Transverse colon (tissue), 4 donors: ENCODE data around the gene TMEM52. TPM values are rescaled to one million over a fixed set of nuclear protein-coding genes. Genes with fewer than 3 reads are reported as not detected.

Experiments
- DNase-seq: peaks from one replicate; pipeline ENCODE4 v3.0.0-alpha.2; 2019
- H3K27ac ChIP-seq, 4 donors: fragments of 200-600 bp; sonication (generic); 2 replicates each; pipeline ENCODE4 v1.5.1; 2016 to 2018; ENCODE audit warnings: inconsistent platforms in 4 of 4
- H3K27me3 ChIP-seq: fragments of 200-600 bp; sonication (generic); 2 replicates; pipeline ENCODE4 v1.5.1; 2017; ENCODE audit warnings: inconsistent platforms
- H3K36me3 ChIP-seq, 4 donors: fragments of 200-600 bp; sonication (generic); 2 replicates each; pipeline ENCODE4 v1.5.1; 2017 to 2019; ENCODE audit warnings: inconsistent platforms in 4 of 4
- H3K4me1 ChIP-seq, 4 donors: fragments of 200-600 bp; sonication (generic); 2 replicates each; pipeline ENCODE4 v1.5.1; 2017 to 2020; ENCODE audit warnings: inconsistent platforms in 4 of 4
- H3K4me3 ChIP-seq, 4 donors: fragments of 200-600 bp; sonication (generic); 1 replicate in 1 of 4; 2 replicates in 3 of 4; pipeline versions ENCODE4 v1.5.1 to v1.6.1; 2017 to 2019; ENCODE audit warnings: inconsistent platforms in 4 of 4
- H3K9me3 ChIP-seq, 2 donors: fragments of 200-600 bp; sonication (generic); 2 replicates each; pipeline ENCODE4 v1.5.1; 2017 to 2019; ENCODE audit warnings: inconsistent platforms in 2 of 2
- CTCF ChIP-seq, 5 experiments: fragments of 200-600 bp in 3 of 5; fragments of 450-650 bp in 2 of 5; sonication (generic) in 3 of 5; IDR thresholded peaks; 1 replicate in 2 of 5; 2 replicates in 3 of 5; pipeline ENCODE4 v1.5.1; 2016 to 2017; ENCODE audit warnings: antibody characterized with exemption in 5 of 5, inconsistent platforms in 3 of 5, mild to moderate bottlenecking in 2 of 5, moderate library complexity in 1 of 5
- EP300 ChIP-seq: sonication (generic); formaldehyde crosslinking; IDR thresholded peaks from one replicate; pipeline ENCODE4 v1.6.1; 2017; ENCODE audit warnings: antibody characterized with exemption, low read depth
- POLR2A ChIP-seq: fragments of 450-650 bp; IDR thresholded peaks from one replicate; pipeline ENCODE4 v1.6.1; 2016; ENCODE audit warnings: antibody characterized with exemption, mild to moderate bottlenecking, moderate library complexity
- POLR2AphosphoS5 ChIP-seq, 3 donors: sonication (generic); formaldehyde crosslinking; IDR thresholded peaks; one replicate each; pipeline ENCODE4 v1.6.1; 2016; ENCODE audit warnings: antibody characterized with exemption in 3 of 3
- WGBS, 2 donors: methylation state at CpG; one replicate each; pipeline ENCODE4 v1.1.5; 2018; ENCODE audit warnings: low coverage in 1 of 2; 5-methylcytosine and 5-hydroxymethylcytosine counted together
- in situ Hi-C, 4 donors: fragments of 200-750 bp; cut with MboI; loops; one replicate each; pipeline versions ENCODE4 v1.15.0 to v1.15.1; 2017; ENCODE audit warnings: low sequenced_read_pairs in 3 of 4, low pct_ligation_motif_present in 1 of 4, low pct_unique_long_range_greater_than_20kb in 1 of 4
- intact Hi-C: fragments of 100-400 bp; cut with DNase I; formaldehyde crosslinking; loops from one replicate; pipeline ENCODE4 v1.15.1; 2023; ENCODE audit warnings: low total_unique reads
- total RNA-seq, 4 donors: library from RNA; depleted of rRNA; stranded (reverse); fragments of >200 nt; gene quantifications; one replicate each; pipeline ENCODE4 v1.1.0, GENCODE V29; 2016

The TMEM52 gene
- total RNA-seq, 4 donors from 2014 or later = 5.2 to 9.5 (median 5.3) TPM; not detected in 1

GRCh38 chr1:1914971-1915692 is 3.9 kb downstream of the TMEM52 start, which contains the start of gene CALML6:
Gene CALML6, plus strand, starts transcription at chr1:1915260. Its CDS starts 21 bp downstream, at chr1:1915281.
- Histone ChIP-seq H3K9me3 (no peaks in the 10 kb centered on the region), H3K27me3 (no peaks in the 10 kb centered on the region), H3K36me3 (no peaks in the 10 kb centered on the region), H3K27ac (peak within 1 kb of the TSS in 1 of 4 donors; percentile 33), H3K4me3 (no peak within 1 kb of the TSS), H3K4me1 (peaks cover 9 to 27% (median 18%) of the 10 kb centered on the region in 4 donors)
- TF ChIP-seq POLR2A (no peak), CTCF (IDR thresholded peaks at IDR 0.05) (no peak), POLR2AphosphoS5 (IDR thresholded peaks at IDR 0.05) (no peak), EP300 (no peak)
- intact Hi-C loops = no loop called here
- peak; percentile 11 for DNase-seq
- WGBS, 2 donors = 89% methylated on average over 15 of the region's 15 CpGs; no CpG with 5 or more reads in 1 of the 2 donors
- in situ Hi-C loops = no loop called here

- peak; percentile 7 for DNase-seq
- H3K4me1 ChIP-seq = peaks cover 10 to 27% (median 21%) of the 10 kb centered on the region in 4 donors
- WGBS, 2 donors = 73% methylated on average over 18 of the region's 20 CpGs; no CpG with 5 or more reads in 1 of the 2 donors
- no peaks in the 10 kb centered on the region for H3K36me3 ChIP-seq
- intact Hi-C loops = no loop called here
- no peak overlapping the region for H3K27ac ChIP-seq
- in situ Hi-C loops = no loop called here
- H3K27me3 ChIP-seq = no peaks in the 10 kb centered on the region
- H3K9me3 ChIP-seq = no peaks in the 10 kb centered on the region
- no peak overlapping the region for H3K4me3 ChIP-seq
- no peak for TF ChIP-seq POLR2A
- TF ChIP-seq EP300 = no peak
- TF ChIP-seq POLR2AphosphoS5 (IDR thresholded peaks at IDR 0.05) = no peak
- no peak for TF ChIP-seq CTCF (IDR thresholded peaks at IDR 0.05)
These were observed 4.7 kb downstream of the TMEM52 start for GRCh38 chr1:1914101-1914970.

GRCh38 chr1:1911350-1912041 is 7.6 kb downstream of the TMEM52 start:
- no peak overlapping the region for H3K27ac ChIP-seq
- H3K36me3 ChIP-seq = no peaks in the 10 kb centered on the region
- peaks cover 7 to 33% (median 22%) of the 10 kb centered on the region in 4 donors for H3K4me1 ChIP-seq
- H3K27me3 ChIP-seq = no peaks in the 10 kb centered on the region
- H3K9me3 ChIP-seq = no peaks in the 10 kb centered on the region
- intact Hi-C loops (no loop called here), in situ Hi-C loops (no loop called here)
- no peak overlapping the region for H3K4me3 ChIP-seq
- peak; percentile 5 for DNase-seq
- no peak for TF ChIP-seq POLR2A
- TF ChIP-seq POLR2AphosphoS5 (IDR thresholded peaks at IDR 0.05) = no peak
- TF ChIP-seq EP300 = no peak
- TF ChIP-seq CTCF (IDR thresholded peaks at IDR 0.05) = no peak
- WGBS, 2 donors = 83 to 84% methylated on average over 1 to 13 of the region's 13 CpGs
